ENCODE data around the gene SIRPB2. TPM values are rescaled to one million over a fixed set of nuclear protein-coding genes. Genes with fewer than 3 reads are reported as not detected.

The SIRPB2 gene
- total RNA-seq, 2 donors from 2014 or later = 11.0 to 29.8 TPM

- ATAC-seq (ENCODE audit: insufficient number of reproducible peaks, low FRiP score, low read depth) (no peak), DNase-seq (ENCODE audit: low spot score) (no peak)
Observed at GRCh38 chr20:1535420-1536175, 44.4 kb upstream of the SIRPB2 start.

DNA sequence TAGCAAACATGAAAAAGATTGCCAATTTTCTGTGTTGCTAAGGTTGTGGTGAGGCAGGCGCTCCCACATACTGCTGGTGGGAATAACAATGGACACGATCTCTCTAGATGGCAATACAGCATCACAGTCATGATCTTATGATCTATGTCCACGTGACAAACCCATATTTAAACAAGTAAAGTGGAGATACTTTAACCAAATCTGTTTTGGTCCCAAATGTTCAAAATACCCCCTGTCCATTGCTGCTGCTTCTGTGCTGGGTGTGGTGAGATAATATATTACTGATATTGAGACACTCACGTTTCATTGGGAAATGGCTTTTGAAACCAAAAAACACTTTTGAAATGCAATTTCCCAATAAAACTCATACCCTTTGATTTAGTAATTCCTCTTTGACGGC is 43.3 kb upstream of the SIRPB2 start:
- no peak for TF ChIP-seq CTCF (IDR thresholded peaks at IDR 0.05)
- DNase-seq (ENCODE audit: low spot score) = no peak
- Histone ChIP-seq H3K27ac (no peak overlapping the region), H3K27me3 (replicated peaks; ENCODE audit: insufficient read depth) (no peaks in the 10 kb centered on the region), H3K4me1 (ENCODE audit: control insufficient read depth in 1 of 2, low read depth in 2 of 2) (no peaks in the 10 kb centered on the region), H3K36me3 (no peaks in the 10 kb centered on the region), H3K9me3 (no peaks in the 10 kb centered on the region), H3K4me3 (no peak overlapping the region)
- ATAC-seq (ENCODE audit: insufficient number of reproducible peaks, low FRiP score, low read depth) = no peak

More at GRCh38 chr20:1535420-1536175, 44.4 kb upstream of the SIRPB2 start:
- Histone ChIP-seq H3K9me3 (no peaks in the 10 kb centered on the region), H3K27ac (no peak overlapping the region), H3K36me3 (no peaks in the 10 kb centered on the region), H3K27me3 (replicated peaks; ENCODE audit: insufficient read depth) (no peaks in the 10 kb centered on the region), H3K4me3 (no peak overlapping the region), H3K4me1 (ENCODE audit: control insufficient read depth in 1 of 2, low read depth in 2 of 2) (no peaks in the 10 kb centered on the region)
- no peak for TF ChIP-seq CTCF (IDR thresholded peaks at IDR 0.05)

DNA sequence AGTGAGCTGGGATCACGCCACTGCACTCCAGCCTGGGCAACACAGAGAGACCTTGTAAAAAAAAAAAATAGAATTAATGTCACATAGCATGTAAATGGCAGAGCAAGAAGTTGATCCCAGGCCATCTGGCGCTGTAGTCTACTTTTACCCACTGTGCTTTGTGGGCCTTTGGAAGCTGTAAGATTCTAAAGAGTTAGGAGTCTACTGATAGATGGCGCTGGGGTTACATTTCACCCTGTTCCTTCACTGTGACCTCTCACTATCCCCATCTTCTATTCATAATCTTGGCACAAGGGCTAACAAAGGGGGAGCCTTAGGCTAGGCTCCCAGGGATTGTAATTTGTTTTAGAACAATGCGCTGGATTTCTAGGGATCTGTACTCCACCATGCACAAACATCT is 41.8 kb upstream of the SIRPB2 start:
- DNase-seq (ENCODE audit: low spot score) (no peak), ATAC-seq (ENCODE audit: insufficient number of reproducible peaks, low FRiP score, low read depth) (no peak)
- Histone ChIP-seq H3K27me3 (replicated peaks; ENCODE audit: insufficient read depth) (no peaks in the 10 kb centered on the region), H3K4me3 (no peak overlapping the region), H3K27ac (no peak overlapping the region), H3K36me3 (no peaks in the 10 kb centered on the region), H3K9me3 (no peaks in the 10 kb centered on the region), H3K4me1 (ENCODE audit: control insufficient read depth in 1 of 2, low read depth in 2 of 2) (no peaks in the 10 kb centered on the region)
- TF ChIP-seq CTCF (IDR thresholded peaks at IDR 0.05) = no peak

- no peaks in the 10 kb centered on the region for H3K27me3 ChIP-seq (replicated peaks; ENCODE audit: insufficient read depth)
- no peak overlapping the region for H3K4me3 ChIP-seq
- DNase-seq (ENCODE audit: low spot score) (no peak), ATAC-seq (ENCODE audit: insufficient number of reproducible peaks, low FRiP score, low read depth) (no peak)
- no peak overlapping the region for H3K27ac ChIP-seq
- no peaks in the 10 kb centered on the region for H3K36me3 ChIP-seq
- H3K9me3 ChIP-seq = no peaks in the 10 kb centered on the region
- no peaks in the 10 kb centered on the region for H3K4me1 ChIP-seq (ENCODE audit: control insufficient read depth in 1 of 2, low read depth in 2 of 2)
- no peak for TF ChIP-seq CTCF (IDR thresholded peaks at IDR 0.05)
Observed at GRCh38 chr20:1528811-1529210, 37.6 kb upstream of the SIRPB2 start.

GRCh38 chr20:1527923-1528322 is 36.7 kb upstream of the SIRPB2 start:
- Histone ChIP-seq H3K4me3 (no peak overlapping the region), H3K36me3 (no peaks in the 10 kb centered on the region), H3K27me3 (replicated peaks; ENCODE audit: insufficient read depth) (no peaks in the 10 kb centered on the region), H3K27ac (no peak overlapping the region), H3K4me1 (ENCODE audit: control insufficient read depth in 1 of 2, low read depth in 2 of 2) (no peaks in the 10 kb centered on the region), H3K9me3 (no peaks in the 10 kb centered on the region)
- no peak for TF ChIP-seq CTCF (IDR thresholded peaks at IDR 0.05)
- DNase-seq (ENCODE audit: low spot score) = no peak
- ATAC-seq (ENCODE audit: insufficient number of reproducible peaks, low FRiP score, low read depth) = no peak
